HepG2 (cell line): ENCODE results near the gene ARIH2. TPM values are rescaled to one million over a fixed set of nuclear protein-coding genes. Genes with fewer than 3 reads are reported as not detected.

Source experiments
- ADNP ChIP-seq: sonication (generic); formaldehyde crosslinking; IDR thresholded peaks from 2 replicates; pipeline ENCODE4 v1.4.0; 2020; ENCODE audit warnings: missing genetic modification reagents
- ASH2L ChIP-seq: fragments of 300-600, 200-600 bp; sonication (generic); IDR thresholded peaks from 2 replicates; pipeline ENCODE4 v1.7.0; 2017; ENCODE audit warnings: low read depth, mild to moderate bottlenecking, moderate library complexity, mixed read lengths, low read length; ENCODE audit not compliant: insufficient read length
- CBX5 ChIP-seq: sonication (generic); formaldehyde crosslinking; IDR thresholded peaks from 2 replicates; pipeline ENCODE4 v1.4.0; 2020; ENCODE audit warnings: missing genetic modification reagents, borderline replicate concordance
- ETV6 ChIP-seq: sonication (generic); formaldehyde crosslinking; conservative IDR thresholded peaks from 2 replicates; pipeline ENCODE4 v1.4.0; 2020; ENCODE audit warnings: missing genetic modification reagents
- GLI4 ChIP-seq: sonication (generic); formaldehyde crosslinking; IDR thresholded peaks from 2 replicates; pipeline ENCODE4 v1.5.1; 2020; ENCODE audit warnings: missing genetic modification reagents, mild to moderate bottlenecking, moderate library complexity, borderline replicate concordance
- HNRNPK ChIP-seq: fragments of 200-400 bp; formaldehyde crosslinking; IDR thresholded peaks from 2 replicates; pipeline ENCODE4 v1.6.1; 2018; ENCODE audit warnings: low read length, low read depth, moderate library complexity, mild to moderate bottlenecking; ENCODE audit not compliant: poor library complexity, severe bottlenecking
- LCORL ChIP-seq, 2 experiments: fragments of 450-650 bp in 1 of 2; sonication (generic) in 1 of 2; formaldehyde crosslinking in 1 of 2; IDR thresholded peaks; 2 replicates each; pipeline versions ENCODE4 v1.5.0 to v1.6.1; 2017 to 2020; ENCODE audit warnings: antibody characterized with exemption in 1 of 2, missing genetic modification reagents in 1 of 2
- MTF1 ChIP-seq: sonication (generic); formaldehyde crosslinking; IDR thresholded peaks from 2 replicates; pipeline ENCODE4 v1.5.0; 2020; ENCODE audit warnings: missing genetic modification reagents
- PAF1 ChIP-seq: IDR thresholded peaks from 2 replicates; pipeline ENCODE4 v1.6.1; 2016; ENCODE audit warnings: missing genetic modification reagents, missing compliant biosample characterization
- RBM22 ChIP-seq: fragments of 200-400 bp; formaldehyde crosslinking; optimal IDR thresholded peaks from 2 replicates; pipeline ENCODE3; 2017; ENCODE audit warnings: mild to moderate bottlenecking, low read length, moderate library complexity
- SMYD3 ChIP-seq: sonication (generic); formaldehyde crosslinking; IDR thresholded peaks from 2 replicates; pipeline ENCODE4 v1.8.1; 2023; ENCODE audit warnings: mild to moderate bottlenecking, missing genetic modification reagents
- TCF7 ChIP-seq: sonication (generic); IDR thresholded peaks from 2 replicates; pipeline ENCODE4 v1.6.1; 2016; ENCODE audit warnings: antibody characterized with exemption, low read depth
- TEAD2 ChIP-seq: sonication (generic); formaldehyde crosslinking; IDR thresholded peaks from 2 replicates; pipeline ENCODE4 v1.9.0; 2021; ENCODE audit warnings: missing genetic modification reagents
- THAP7 ChIP-seq: sonication (generic); formaldehyde crosslinking; IDR thresholded peaks from 2 replicates; pipeline ENCODE4 v1.8.1; 2023; ENCODE audit warnings: mild to moderate bottlenecking, missing genetic modification reagents
- TSC22D2 ChIP-seq: sonication (generic); formaldehyde crosslinking; IDR thresholded peaks from 2 replicates; pipeline ENCODE4 v1.5.1; 2020; ENCODE audit warnings: missing genetic modification reagents, mild to moderate bottlenecking, borderline replicate concordance
- YY1 ChIP-seq: IDR thresholded peaks from 2 replicates; pipeline ENCODE4 v1.6.1; 2011; ENCODE audit warnings: low read length, low read depth, moderate library complexity, mild to moderate bottlenecking; ENCODE audit not compliant: insufficient read depth, insufficient replicate concordance
- ZBTB10 ChIP-seq: sonication (generic); formaldehyde crosslinking; IDR thresholded peaks from 2 replicates; pipeline ENCODE4 v1.4.0; 2020; ENCODE audit warnings: missing genetic modification reagents, borderline replicate concordance
- ZNF234 ChIP-seq: sonication (generic); formaldehyde crosslinking; conservative IDR thresholded peaks from 2 replicates; pipeline ENCODE4 v1.5.1; 2020; ENCODE audit warnings: mild to moderate bottlenecking, missing genetic modification reagents
- ZNF414 ChIP-seq: sonication (generic); formaldehyde crosslinking; IDR thresholded peaks from 2 replicates; pipeline ENCODE4 v1.5.0; 2020; ENCODE audit warnings: missing genetic modification reagents
- ZNF432 ChIP-seq: sonication (generic); formaldehyde crosslinking; IDR thresholded peaks from 2 replicates; pipeline ENCODE4 v1.5.0; 2020; ENCODE audit warnings: missing genetic modification reagents, mild to moderate bottlenecking, borderline replicate concordance
- ZNF512 ChIP-seq: sonication (generic); formaldehyde crosslinking; IDR thresholded peaks from 2 replicates; pipeline ENCODE4 v1.4.0; 2020; ENCODE audit warnings: mild to moderate bottlenecking, missing genetic modification reagents
- ZNF670 ChIP-seq: sonication (generic); formaldehyde crosslinking; IDR thresholded peaks from 2 replicates; pipeline ENCODE4 v1.8.0; 2022; ENCODE audit warnings: mild to moderate bottlenecking, missing genetic modification reagents, borderline replicate concordance
- ZNF709 ChIP-seq: sonication (generic); formaldehyde crosslinking; IDR thresholded peaks from 2 replicates; pipeline ENCODE4 v1.5.0; 2020; ENCODE audit warnings: mild to moderate bottlenecking, missing genetic modification reagents
- polyA plus RNA-seq, 8 experiments: library from polyadenylated mRNA; depleted of rRNA in 3 of 8; stranded (reverse) in 7 of 8; unstranded in 1 of 8; fragments of >200 nt; fragmentation: Illumina TruSeq in 4 of 8; extraction: Trizol in 4 of 8; gene quantifications; 2 replicates each; pipeline versions ENCODE4 v1.2.1 to v1.2.3, GENCODE V29; 2011 to 2016; ENCODE audit warnings: low read depth in 4 of 8, missing spikeins in 1 of 8, mixed read lengths in 1 of 8; ENCODE audit not compliant: insufficient read depth in 1 of 8
- total RNA-seq, 5 experiments: library from RNA; depleted of rRNA; stranded (reverse); fragments of >200 nt; fragmentation: Illumina TruSeq; extraction: Trizol; gene quantifications; 2 replicates each; pipeline ENCODE4 v1.2.3, GENCODE V29; 2016; ENCODE audit warnings: low read depth in 1 of 5

The ARIH2 gene
- total and polyA plus RNA-seq, 2 of the 13 experiments (the other 11 are each of a cell fraction or from before 2014, with no cell fraction given) = 64.8 to 83.3 TPM

GRCh38 chr3:49007068-49007770, 88.6 kb downstream of the ARIH2 start, which contains the start of gene WDR6 (continued):
- TF ChIP-seq ZNF512 (CRISPR knock-in tag) (no peak), ETV6 (CRISPR knock-in tag) (0 out of 2 replicates have a peak, but pooled peaks have one; percentile 37), GLI4 (CRISPR knock-in tag) (0 out of 2 replicates have a peak, but pooled peaks have one; percentile 40), YY1 (peak; percentile 81), ZNF670 (CRISPR knock-in tag) (peak; percentile 1; the same call in 1 of the 2 replicates), TEAD2 (no peak), LCORL (IDR thresholded peaks at IDR 0.05) (no peak), LCORL (CRISPR knock-in tag; IDR thresholded peaks at IDR 0.05) (peak; percentile 56; the same call in 1 of the 2 replicates), HNRNPK (no peak), ZNF414 (peak; percentile 72), TCF7 (no peak), ZBTB10 (CRISPR knock-in tag) (peak; percentile 69; the same call in 1 of the 2 replicates), PAF1 (no peak), ZNF709 (CRISPR knock-in tag) (no peak), ZNF234 (CRISPR knock-in tag) (no peak), ASH2L (peak; percentile 77), RBM22 (no peak), ADNP (CRISPR knock-in tag) (no peak), ZNF432 (CRISPR knock-in tag) (no peak), SMYD3 (CRISPR knock-in tag) (0 out of 2 replicates have a peak, but pooled peaks have one; percentile 61), THAP7 (CRISPR knock-in tag) (no peak), TSC22D2 (CRISPR knock-in tag) (peak; percentile 53; the same call in 1 of the 2 replicates), CBX5 (CRISPR knock-in tag) (peak; percentile 58; the same call in 1 of the 2 replicates), MTF1 (CRISPR knock-in tag) (no peak)
